ENCODE results near the gene APCDD1.
"Not testable (repeated sequence)": the region's sequence is repeated elsewhere in the genome, so short reads cannot be mapped to it uniquely, and the experiment has no call there.

APCDD1 gene

GRCh38 chr18:10462597-10462996 lies 8.2 kb downstream of the APCDD1 start:
- no peak for TF ChIP-seq CTCF (IDR thresholded peaks at IDR 0.05)
- Histone ChIP-seq H3K36me3 (ENCODE audit: control insufficient read depth, insufficient read depth, low read length) (no peaks in the 10 kb centered on the region), H3K9me3 (ENCODE audit: control insufficient read depth, low read length) (no peaks in the 10 kb centered on the region), H3K79me2 (no peaks in the 10 kb centered on the region), H3K27me3 (ENCODE audit: control insufficient read depth, insufficient read depth, low read length) (no peaks in the 10 kb centered on the region), H3K4me1 (no peaks in the 10 kb centered on the region), H3K4me3 (ENCODE audit: low read depth, low read length) (no peak overlapping the region), H3K27ac (no peak overlapping the region), H2AFZ (no peak overlapping the region), H3K4me2 (ENCODE audit: low read length) (no peak overlapping the region), H3K9ac (no peak overlapping the region)

- H3K9ac ChIP-seq = no peak overlapping the region
- H3K79me2 ChIP-seq = no peaks in the 10 kb centered on the region
- H3K4me2 ChIP-seq (ENCODE audit: low read length) = no peak overlapping the region
- no peak overlapping the region for H3K27ac ChIP-seq
- no peaks in the 10 kb centered on the region for H3K4me1 ChIP-seq
- H3K9me3 ChIP-seq (ENCODE audit: control insufficient read depth, low read length) = no peaks in the 10 kb centered on the region
- H3K27me3 ChIP-seq (ENCODE audit: control insufficient read depth, insufficient read depth, low read length) = no peaks in the 10 kb centered on the region
- H3K36me3 ChIP-seq (ENCODE audit: control insufficient read depth, insufficient read depth, low read length) = no peaks in the 10 kb centered on the region
- no peak for TF ChIP-seq CTCF (IDR thresholded peaks at IDR 0.05)
- no peak overlapping the region for H3K4me3 ChIP-seq (ENCODE audit: low read depth, low read length)
- no peak overlapping the region for H2AFZ ChIP-seq
Observed at GRCh38 chr18:10463096-10463495, 8.7 kb downstream of the APCDD1 start.

GRCh38 chr18:10463741-10464140 lies 9.3 kb downstream of the APCDD1 start:
- Histone ChIP-seq H3K9ac (no peak overlapping the region), H3K79me2 (no peaks in the 10 kb centered on the region), H3K4me1 (no peaks in the 10 kb centered on the region), H3K4me3 (ENCODE audit: low read depth, low read length) (no peak overlapping the region), H2AFZ (no peak overlapping the region), H3K27me3 (ENCODE audit: control insufficient read depth, insufficient read depth, low read length) (no peaks in the 10 kb centered on the region), H3K9me3 (ENCODE audit: control insufficient read depth, low read length) (no peaks in the 10 kb centered on the region), H3K4me2 (ENCODE audit: low read length) (no peak overlapping the region), H3K27ac (no peak overlapping the region), H3K36me3 (ENCODE audit: control insufficient read depth, insufficient read depth, low read length) (no peaks in the 10 kb centered on the region)
- no peak for TF ChIP-seq CTCF (IDR thresholded peaks at IDR 0.05)

- H3K9ac ChIP-seq; H2AFZ ChIP-seq; H3K4me1 ChIP-seq; H3K36me3 ChIP-seq (ENCODE audit: control insufficient read depth, insufficient read depth, low read length); H3K9me3 ChIP-seq (ENCODE audit: control insufficient read depth, low read length); H3K4me3 ChIP-seq (ENCODE audit: low read depth, low read length); H3K27me3 ChIP-seq (ENCODE audit: control insufficient read depth, insufficient read depth, low read length); H3K79me2 ChIP-seq; H3K27ac ChIP-seq; H3K4me2 ChIP-seq (ENCODE audit: low read length): not testable (repeated sequence)
Observed at GRCh38 chr18:10464161-10464648, 9.8 kb downstream of the APCDD1 start.

GRCh38 chr18:10465174-10465939 lies 10.9 kb downstream of the APCDD1 start:
- H3K27me3 ChIP-seq (ENCODE audit: control insufficient read depth, insufficient read depth, low read length) = no peaks in the 10 kb centered on the region
- no peak overlapping the region for H2AFZ ChIP-seq
- H3K4me3 ChIP-seq (ENCODE audit: low read depth, low read length) = no peak overlapping the region
- no peaks in the 10 kb centered on the region for H3K79me2 ChIP-seq
- no peak for TF ChIP-seq CTCF (IDR thresholded peaks at IDR 0.05)
- no peak overlapping the region for H3K9ac ChIP-seq
- no peaks in the 10 kb centered on the region for H3K4me1 ChIP-seq
- no peak overlapping the region for H3K4me2 ChIP-seq (ENCODE audit: low read length)
- no peak overlapping the region for H3K27ac ChIP-seq
- no peaks in the 10 kb centered on the region for H3K36me3 ChIP-seq (ENCODE audit: control insufficient read depth, insufficient read depth, low read length)
- H3K9me3 ChIP-seq (ENCODE audit: control insufficient read depth, low read length) = no peaks in the 10 kb centered on the region
